Stimulated activated CD8-positive, alpha-beta memory T cell treated with anti-CD3 and anti-CD28 coated beads, Interleukin-4, amount 100 ng/mL, for 1 hour (primary cell): ENCODE results near the gene PPFIA4.

ENCODE experiments used
- DNase-seq, 2 donors: peaks; one replicate each; pipeline ENCODE4 v3.0.0-alpha.2; 2020; ENCODE audit warnings: low read depth in 2 of 2, low spot score in 1 of 2

Gene PPFIA4

GRCh38 chr1:203039609-203040512 lies 13.6 kb downstream of the PPFIA4 start:
- no peak for DNase-seq

GRCh38 chr1:203040513-203041275 lies 14.4 kb downstream of the PPFIA4 start:
- DNase-seq: no peak

- no peak for DNase-seq
Observed at GRCh38 chr1:203041351-203041932, 15.2 kb downstream of the PPFIA4 start.

- no peak for DNase-seq
Observed at GRCh38 chr1:203043830-203044545, 17.7 kb downstream of the PPFIA4 start.

GRCh38 chr1:203044546-203045250 lies 18.4 kb downstream of the PPFIA4 start:
- no peak for DNase-seq

- no peak for DNase-seq
Observed at GRCh38 chr1:203045336-203045735, 19.0 kb downstream of the PPFIA4 start.

GRCh38 chr1:203045821-203046594 lies 19.7 kb downstream of the PPFIA4 start:
- no peak for DNase-seq

GRCh38 chr1:203046984-203047630 lies 20.8 kb downstream of the PPFIA4 start:
- DNase-seq: no peak

GRCh38 chr1:203048086-203048485 lies 21.8 kb downstream of the PPFIA4 start:
- DNase-seq: no peak

GRCh38 chr1:203048555-203049051 lies 22.3 kb downstream of the PPFIA4 start:
- no peak for DNase-seq

GRCh38 chr1:203049077-203049476 lies 22.8 kb downstream of the PPFIA4 start:
- no peak for DNase-seq

- no peak for DNase-seq
Observed at GRCh38 chr1:203049576-203050180, 23.4 kb downstream of the PPFIA4 start.

GRCh38 chr1:203050826-203051225 lies 24.5 kb downstream of the PPFIA4 start:
- no peak for DNase-seq

- DNase-seq: no peak
Observed at GRCh38 chr1:203051841-203052324, 25.6 kb downstream of the PPFIA4 start.

GRCh38 chr1:203052601-203053000 lies 26.3 kb downstream of the PPFIA4 start:
- no peak for DNase-seq

- no peak for DNase-seq
Observed at GRCh38 chr1:203054184-203054583, 27.9 kb downstream of the PPFIA4 start.

GRCh38 chr1:203054642-203055041 lies 28.4 kb downstream of the PPFIA4 start:
- no peak for DNase-seq

GRCh38 chr1:203055161-203055799 lies 29.0 kb downstream of the PPFIA4 start:
- DNase-seq: no peak
